Neutrophil (primary cell): ENCODE data around the gene MT1H.
"Not testable (repeated sequence)": the region's sequence is repeated elsewhere in the genome, so short reads cannot be mapped to it uniquely, and the experiment has no call there.

Source experiments
- H3K27ac ChIP-seq: fragments of 200-600 bp; sonication (generic); 2 replicates; pipeline ENCODE4 v1.5.1; 2016; ENCODE audit warnings: mild to moderate bottlenecking, moderate library complexity
- H3K27me3 ChIP-seq: fragments of 200-600 bp; sonication (generic); 2 replicates; pipeline ENCODE4 v1.6.0; 2016; ENCODE audit warnings: mild to moderate bottlenecking
- H3K36me3 ChIP-seq: fragments of 200-600 bp; sonication (generic); 2 replicates; pipeline ENCODE4 v1.5.1; 2017
- H3K4me1 ChIP-seq, 2 experiments: fragments of 200-600 bp in 1 of 2; sonication (generic) in 1 of 2; 1 replicate in 1 of 2; 2 replicates in 1 of 2; pipeline versions ENCODE4 v1.5.1 to v1.6.1; 2013 to 2016; ENCODE audit warnings: low read depth in 1 of 2, low read length in 1 of 2, mild to moderate bottlenecking in 1 of 2, moderate library complexity in 1 of 2; ENCODE audit not compliant: control insufficient read depth in 1 of 2, insufficient read depth in 1 of 2
- H3K4me3 ChIP-seq, 2 experiments: fragments of 200-600 bp in 1 of 2; sonication (generic) in 1 of 2; 1 replicate in 1 of 2; 2 replicates in 1 of 2; pipeline ENCODE4 v1.5.1; 2013 to 2016; ENCODE audit warnings: low read depth in 1 of 2, low read length in 1 of 2, mild to moderate bottlenecking in 1 of 2, moderate library complexity in 1 of 2
- H3K9me3 ChIP-seq: fragments of 200-600 bp; sonication (generic); 2 replicates; pipeline ENCODE4 v1.5.1; 2016
- TF ChIP-seq, protein P1 (sequence below): fragments of 200-600 bp; sonication (generic); IDR thresholded peaks from 2 replicates; pipeline ENCODE4 v1.5.1; 2016; ENCODE audit warnings: antibody characterized with exemption

The MT1H gene

DNA sequence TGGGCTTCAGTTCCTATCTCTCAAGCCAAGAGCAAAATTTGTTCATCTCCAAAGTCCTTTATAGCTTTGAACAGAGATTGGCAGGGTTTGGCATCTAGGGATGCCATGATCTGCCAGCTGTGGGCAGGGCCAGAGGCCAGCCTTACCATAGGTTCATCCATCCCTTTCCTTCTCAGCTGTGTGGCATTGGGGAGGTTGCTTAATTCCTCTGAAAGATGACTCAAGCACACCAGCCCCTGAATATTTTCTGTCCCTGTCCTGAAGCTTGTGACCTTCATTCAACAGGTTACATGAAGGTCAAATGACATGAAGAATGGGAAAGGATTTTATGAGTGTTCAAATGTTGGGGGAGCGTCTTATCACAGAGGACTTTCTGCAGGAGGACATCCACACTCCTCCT lies 5.1 kb upstream of the MT1H start:
- no peak overlapping the region for H3K4me3 ChIP-seq
- H3K9me3 ChIP-seq = no peaks in the 10 kb centered on the region
- H3K27me3 ChIP-seq = peaks cover 98% of the 10 kb centered on the region
- H3K4me1 ChIP-seq = no peaks in the 10 kb centered on the region
- TF ChIP-seq, protein P1, sequence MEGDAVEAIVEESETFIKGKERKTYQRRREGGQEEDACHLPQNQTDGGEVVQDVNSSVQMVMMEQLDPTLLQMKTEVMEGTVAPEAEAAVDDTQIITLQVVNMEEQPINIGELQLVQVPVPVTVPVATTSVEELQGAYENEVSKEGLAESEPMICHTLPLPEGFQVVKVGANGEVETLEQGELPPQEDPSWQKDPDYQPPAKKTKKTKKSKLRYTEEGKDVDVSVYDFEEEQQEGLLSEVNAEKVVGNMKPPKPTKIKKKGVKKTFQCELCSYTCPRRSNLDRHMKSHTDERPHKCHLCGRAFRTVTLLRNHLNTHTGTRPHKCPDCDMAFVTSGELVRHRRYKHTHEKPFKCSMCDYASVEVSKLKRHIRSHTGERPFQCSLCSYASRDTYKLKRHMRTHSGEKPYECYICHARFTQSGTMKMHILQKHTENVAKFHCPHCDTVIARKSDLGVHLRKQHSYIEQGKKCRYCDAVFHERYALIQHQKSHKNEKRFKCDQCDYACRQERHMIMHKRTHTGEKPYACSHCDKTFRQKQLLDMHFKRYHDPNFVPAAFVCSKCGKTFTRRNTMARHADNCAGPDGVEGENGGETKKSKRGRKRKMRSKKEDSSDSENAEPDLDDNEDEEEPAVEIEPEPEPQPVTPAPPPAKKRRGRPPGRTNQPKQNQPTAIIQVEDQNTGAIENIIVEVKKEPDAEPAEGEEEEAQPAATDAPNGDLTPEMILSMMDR = no peak
- H3K27ac ChIP-seq = no peak overlapping the region
- H3K36me3 ChIP-seq = no peaks in the 10 kb centered on the region

DNA sequence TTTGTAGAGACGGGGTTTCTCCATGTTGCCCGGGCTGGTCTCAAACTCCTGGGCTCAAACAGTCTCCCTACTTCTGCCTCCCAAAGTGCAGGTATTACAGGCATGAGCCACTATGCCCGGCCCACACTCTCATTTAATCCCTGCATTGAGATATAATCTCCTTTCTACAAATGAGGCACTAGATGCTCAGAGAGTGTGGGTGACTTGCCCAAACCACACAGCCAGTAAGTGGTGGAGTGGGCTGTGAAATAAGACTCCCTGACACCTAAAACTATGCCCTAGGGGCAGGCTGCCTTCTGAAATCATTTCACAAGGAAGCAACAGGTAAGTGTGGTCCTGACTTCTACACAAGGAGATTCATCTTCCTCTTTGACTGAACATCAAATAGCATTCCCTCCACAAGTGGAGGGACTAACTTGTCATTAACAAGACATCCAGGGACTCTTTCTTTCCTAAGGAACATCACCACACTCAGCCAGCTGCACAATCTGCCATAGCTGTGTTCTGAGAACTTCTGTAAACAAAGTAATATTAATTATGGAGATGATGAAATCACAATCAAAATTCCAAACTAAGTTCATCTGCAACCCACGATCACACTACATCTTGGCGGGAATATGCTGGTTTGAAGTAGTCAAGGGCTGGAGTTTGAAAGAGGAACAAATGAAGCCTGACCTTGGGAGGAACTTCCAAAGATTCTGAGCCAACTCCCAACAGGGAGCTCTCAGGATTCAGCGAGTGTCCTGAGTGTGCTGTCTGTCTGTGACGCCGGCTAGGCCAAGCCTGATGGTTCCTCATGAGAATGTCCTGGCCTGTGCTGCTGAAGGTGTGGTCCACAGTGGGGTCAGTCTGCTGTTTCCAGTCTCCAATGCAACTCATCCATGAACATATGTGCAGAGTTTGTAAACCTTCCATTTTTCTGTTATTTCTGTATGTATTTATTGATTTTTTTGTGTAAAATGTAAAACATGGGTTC lies 4.0 kb upstream of the MT1H start:
- not testable (repeated sequence) for H3K4me1 ChIP-seq, H3K4me3 ChIP-seq, H3K27ac ChIP-seq, H3K9me3 ChIP-seq, H3K36me3 ChIP-seq
- peaks cover 100% of the 10 kb centered on the region for H3K27me3 ChIP-seq

DNA sequence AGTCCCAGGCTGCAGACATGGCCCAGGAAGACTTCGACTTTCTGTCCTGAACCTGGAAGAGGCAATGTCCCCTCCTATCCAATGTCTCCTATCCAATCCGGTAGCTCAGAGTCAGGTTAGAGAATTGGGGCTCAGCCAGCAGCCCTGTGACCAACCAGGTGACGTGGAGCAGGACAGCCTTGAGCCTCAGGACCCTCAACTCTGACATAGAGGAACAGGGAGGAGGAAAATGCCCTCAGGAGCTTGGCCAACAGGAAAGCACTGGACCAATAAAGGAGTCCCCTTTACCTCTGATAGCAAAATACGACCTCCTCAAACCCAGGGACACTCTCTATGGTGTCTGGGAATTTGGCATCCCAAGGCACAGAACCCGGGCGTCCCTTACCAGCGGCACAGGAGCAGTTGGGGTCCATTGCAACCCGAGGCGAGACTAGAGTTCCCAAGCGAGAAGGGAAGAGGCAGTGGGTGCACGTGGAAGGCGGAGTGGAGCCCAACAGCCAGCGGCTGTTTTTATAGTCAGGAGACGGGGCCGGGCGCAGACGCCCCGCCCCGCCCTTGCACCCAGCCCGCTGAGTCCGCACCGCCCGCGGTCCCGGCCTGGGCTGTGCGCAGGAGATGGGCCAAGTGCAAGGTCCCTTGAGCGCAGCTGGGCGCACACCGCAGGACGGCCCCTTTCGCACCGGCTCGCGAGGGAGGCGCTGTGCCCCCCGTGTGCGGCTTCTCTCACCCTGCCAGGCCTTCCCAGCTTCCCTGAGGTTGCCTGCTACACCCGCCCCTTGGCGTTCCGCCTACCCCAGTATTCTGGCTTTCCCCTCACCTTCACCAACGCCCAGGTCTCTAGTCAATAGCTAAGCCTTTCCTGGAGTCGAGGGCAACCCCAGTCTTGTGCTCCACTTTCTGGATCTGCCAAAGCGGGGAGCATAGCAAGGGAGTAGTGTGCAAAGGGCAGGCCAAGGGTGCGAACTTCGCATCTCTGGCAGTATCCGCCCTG lies 1.7 kb upstream of the MT1H start, which contains the start of gene MT1G:
TSS of gene MT1G (minus strand) at position 485 of the 991 bp plus-strand sequence. CDS start at position 413, 72 bp downstream.
- H3K36me3 ChIP-seq = no peaks in the 10 kb centered on the region
- TF ChIP-seq, protein P1 = no peak
- no peaks in the 10 kb centered on the region for H3K9me3 ChIP-seq
- peaks cover 100% of the 10 kb centered on the region for H3K27me3 ChIP-seq
- H3K27ac ChIP-seq = no peak within 1 kb of the TSS
- H3K4me3 ChIP-seq = no peak within 1 kb of the TSS
- no peaks in the 10 kb centered on the region for H3K4me1 ChIP-seq

DNA sequence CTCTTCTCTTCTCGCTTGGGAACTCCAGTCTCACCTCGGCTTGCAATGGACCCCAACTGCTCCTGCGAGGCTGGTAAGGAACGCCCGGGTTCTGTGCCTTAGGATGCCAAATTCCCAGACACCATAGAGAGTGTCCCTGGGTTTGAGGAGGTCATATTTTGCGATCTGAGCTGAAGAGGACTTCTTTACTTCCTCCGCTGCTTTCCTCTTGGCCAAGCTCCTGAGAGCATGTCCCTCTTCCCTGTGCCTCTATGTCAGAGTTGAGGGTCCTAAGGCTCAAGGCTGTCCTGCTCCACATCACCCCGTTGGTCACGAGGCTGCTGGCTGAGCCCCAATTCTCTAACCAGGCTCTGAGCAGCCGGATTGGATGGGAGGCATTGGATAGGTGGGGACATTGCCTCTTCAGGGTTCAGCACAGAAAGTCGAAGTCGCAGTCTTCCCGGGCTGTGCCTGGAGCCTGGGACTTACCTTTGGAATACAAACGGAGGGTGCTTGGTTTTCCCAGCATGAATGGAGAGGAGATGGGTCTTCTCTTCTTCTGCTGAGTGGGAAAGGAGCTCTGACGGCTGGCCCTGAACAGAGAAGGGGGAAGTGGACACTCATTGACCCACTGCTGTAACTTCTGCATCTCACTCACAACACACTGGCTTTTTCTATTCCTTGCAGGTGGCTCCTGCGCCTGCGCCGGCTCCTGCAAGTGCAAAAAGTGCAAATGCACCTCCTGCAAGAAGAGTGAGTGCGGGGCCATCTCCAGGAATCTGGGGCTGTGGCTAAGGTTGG lies 416 bp downstream of the MT1H start:
- no peaks in the 10 kb centered on the region for H3K36me3 ChIP-seq
- H3K4me3 ChIP-seq = no peak overlapping the region
- H3K27me3 ChIP-seq = peaks cover 100% of the 10 kb centered on the region
- H3K4me1 ChIP-seq = no peaks in the 10 kb centered on the region
- no peak overlapping the region for H3K27ac ChIP-seq
- TF ChIP-seq, protein P1 = no peak
- H3K9me3 ChIP-seq = no peaks in the 10 kb centered on the region

DNA sequence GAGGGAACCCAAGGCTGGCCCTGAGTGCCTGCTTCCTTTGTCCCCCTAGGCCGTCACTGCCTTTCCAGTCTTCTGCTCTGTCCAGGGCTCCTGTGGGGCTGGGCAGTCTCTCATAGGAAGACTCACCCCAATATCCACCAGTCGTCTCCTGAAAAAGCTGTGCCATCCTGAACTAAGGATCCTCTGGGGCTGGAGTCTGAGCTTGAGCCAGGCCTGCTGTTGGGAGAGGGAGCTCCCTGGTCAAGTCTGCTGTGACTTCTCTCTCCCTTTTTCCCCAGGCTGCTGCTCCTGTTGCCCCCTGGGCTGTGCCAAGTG lies 963 bp downstream of the MT1H start:
- Histone ChIP-seq H3K4me1 (no peaks in the 10 kb centered on the region), H3K9me3 (no peaks in the 10 kb centered on the region), H3K27me3 (peaks cover 100% of the 10 kb centered on the region), H3K36me3 (no peaks in the 10 kb centered on the region), H3K4me3 (no peak overlapping the region), H3K27ac (no peak overlapping the region)
- TF ChIP-seq, protein P1 = no peak

DNA sequence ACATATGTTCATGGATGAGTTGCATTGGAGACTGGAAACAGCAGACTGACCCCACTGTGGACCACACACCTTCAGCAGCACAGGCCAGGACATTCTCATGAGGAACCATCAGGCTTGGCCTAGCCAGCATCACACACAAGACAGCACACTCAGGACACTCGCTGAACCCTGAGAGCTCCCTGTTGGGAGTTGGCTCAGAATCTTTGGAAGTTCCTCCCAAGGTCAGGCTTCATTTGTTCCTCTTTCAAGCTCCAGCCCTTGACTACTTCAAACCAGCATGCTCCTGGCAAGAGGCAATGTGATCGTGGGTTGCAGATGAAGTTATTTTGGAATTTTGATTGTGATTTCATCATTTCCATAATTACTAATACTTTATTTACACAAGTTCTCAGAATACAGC lies 2.1 kb downstream of the MT1H start:
- H3K4me3 ChIP-seq, H3K27ac ChIP-seq, H3K36me3 ChIP-seq, H3K4me1 ChIP-seq, H3K9me3 ChIP-seq: not testable (repeated sequence)
- H3K27me3 ChIP-seq = peaks cover 100% of the 10 kb centered on the region

DNA sequence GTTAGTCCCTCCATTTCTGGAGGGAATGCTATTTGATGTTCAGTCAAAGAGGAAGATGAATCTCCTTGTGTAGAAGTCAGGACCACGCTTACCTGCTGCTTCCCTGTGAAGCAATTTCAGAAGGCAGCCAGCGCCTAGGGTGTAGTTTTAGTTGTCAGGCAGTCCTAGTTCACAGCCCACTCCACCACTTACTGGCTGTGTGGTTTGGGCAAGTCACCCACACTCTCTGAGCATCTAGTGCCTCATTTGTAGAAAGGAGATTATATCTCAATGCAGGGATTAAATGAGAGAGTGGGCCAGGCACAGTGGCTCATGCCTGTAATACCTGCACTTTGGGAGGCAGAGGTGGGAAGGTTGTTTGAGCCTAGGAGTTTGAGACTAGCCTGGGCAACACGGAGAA lies 2.6 kb downstream of the MT1H start:
- H3K4me1 ChIP-seq, H3K4me3 ChIP-seq, H3K9me3 ChIP-seq, H3K27ac ChIP-seq, H3K36me3 ChIP-seq: not testable (repeated sequence)
- peaks cover 100% of the 10 kb centered on the region for H3K27me3 ChIP-seq
